GM19455 (cell line): ENCODE results near the gene HNRNPM.
A peak's percentile ranks its signal among the peaks of the same experiment; 100 is the strongest.
"Not testable (repeated sequence)": the region's sequence is repeated elsewhere in the genome, so short reads cannot be mapped to it uniquely, and the experiment has no call there.

ENCODE experiments used
- ATAC-seq: cut with Tn5 transposase; IDR thresholded peaks from one replicate; pipeline ENCODE4 v1.9.1; 2021; ENCODE audit not compliant: unreplicated experiment

The HNRNPM gene

DNA sequence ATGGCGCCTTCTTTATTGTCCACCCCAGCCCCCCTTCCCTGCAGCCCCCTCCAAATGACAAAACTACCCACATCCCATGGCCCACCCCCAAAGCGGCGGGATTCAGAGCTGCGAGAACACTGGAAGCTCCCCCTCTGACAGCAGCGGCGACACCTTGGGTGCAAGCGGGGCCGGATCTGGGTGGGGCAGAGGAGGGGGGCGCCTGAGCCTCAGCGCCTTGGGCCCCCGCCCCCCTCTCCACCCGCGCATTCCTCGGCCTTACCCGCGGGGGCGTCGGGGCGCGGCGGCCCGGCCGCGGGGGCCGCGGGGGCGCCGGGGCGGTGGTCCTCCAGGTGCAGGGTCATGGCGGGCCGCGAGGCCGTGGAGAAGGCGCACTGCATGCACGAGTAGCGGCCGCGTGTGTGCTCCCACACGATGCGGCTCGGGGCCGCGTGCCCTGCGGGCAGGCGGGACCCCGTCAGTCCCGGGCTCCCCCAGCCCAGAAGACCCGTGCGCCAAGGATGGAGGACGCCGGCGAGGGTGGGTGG is 65.9 kb downstream of the HNRNPM start:
- no peak for ATAC-seq

DNA sequence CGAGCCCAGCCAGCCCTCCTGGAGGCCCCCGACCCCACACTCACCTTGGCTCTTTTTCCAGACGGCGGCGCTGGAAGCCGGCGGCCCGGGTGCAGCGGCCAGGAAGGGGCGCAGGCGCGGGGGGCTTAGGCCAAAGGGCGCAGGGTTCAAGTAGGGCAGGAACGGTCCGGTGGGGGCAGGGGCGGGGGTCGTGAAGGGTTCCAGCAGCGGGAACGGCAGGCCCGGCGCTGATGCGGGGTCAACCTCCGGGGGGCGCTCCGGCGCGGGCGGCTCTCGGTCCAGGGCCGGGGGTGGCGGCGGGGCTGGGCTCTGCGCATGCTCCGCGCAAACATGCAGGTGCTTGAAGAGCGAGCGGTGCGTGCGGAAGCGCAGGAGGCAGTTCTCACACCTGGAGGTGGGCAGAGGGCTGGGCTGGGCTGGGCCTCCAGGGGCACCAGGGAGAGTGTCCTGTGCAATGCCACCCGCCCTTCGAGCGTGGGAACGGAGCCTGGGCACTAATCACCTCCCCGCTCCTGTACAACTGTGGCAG is 66.9 kb downstream of the HNRNPM start:
- ATAC-seq: no peak

GRCh38 chr19:8512115-8512967 is 67.6 kb downstream of the HNRNPM start:
- no peak for ATAC-seq

DNA sequence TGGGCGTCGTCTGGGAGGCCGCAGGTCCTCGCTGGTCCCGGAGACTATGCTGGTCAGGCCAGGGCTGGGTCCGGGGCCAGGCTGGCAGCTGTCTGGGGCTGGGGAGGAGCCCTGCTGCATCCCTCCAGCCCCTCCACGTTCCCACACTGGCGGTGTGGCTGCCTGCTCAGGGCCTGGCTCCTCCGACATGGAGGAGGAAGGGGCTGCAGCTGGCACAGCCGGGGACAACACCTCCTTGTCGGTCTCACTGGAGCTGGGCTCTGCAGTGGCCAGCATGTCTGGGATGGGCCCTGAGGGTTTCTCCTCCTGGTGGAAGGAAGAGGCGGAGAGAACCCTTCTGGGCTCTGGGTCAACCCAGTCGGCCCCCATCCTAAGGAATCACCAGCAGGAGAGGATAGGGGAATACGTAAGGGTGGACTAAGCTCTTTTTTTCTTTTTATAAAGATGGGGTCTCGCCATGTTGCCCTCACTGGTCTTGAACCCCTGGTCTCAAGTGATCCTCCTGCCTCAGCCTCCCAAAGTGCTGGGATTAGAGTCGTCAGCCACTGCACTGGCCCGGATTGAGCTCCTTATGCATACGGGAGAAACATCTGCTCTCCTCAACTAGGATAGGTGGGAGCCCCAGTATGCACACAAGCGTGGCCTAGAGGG is 68.4 kb downstream of the HNRNPM start:
- ATAC-seq: no peak

DNA sequence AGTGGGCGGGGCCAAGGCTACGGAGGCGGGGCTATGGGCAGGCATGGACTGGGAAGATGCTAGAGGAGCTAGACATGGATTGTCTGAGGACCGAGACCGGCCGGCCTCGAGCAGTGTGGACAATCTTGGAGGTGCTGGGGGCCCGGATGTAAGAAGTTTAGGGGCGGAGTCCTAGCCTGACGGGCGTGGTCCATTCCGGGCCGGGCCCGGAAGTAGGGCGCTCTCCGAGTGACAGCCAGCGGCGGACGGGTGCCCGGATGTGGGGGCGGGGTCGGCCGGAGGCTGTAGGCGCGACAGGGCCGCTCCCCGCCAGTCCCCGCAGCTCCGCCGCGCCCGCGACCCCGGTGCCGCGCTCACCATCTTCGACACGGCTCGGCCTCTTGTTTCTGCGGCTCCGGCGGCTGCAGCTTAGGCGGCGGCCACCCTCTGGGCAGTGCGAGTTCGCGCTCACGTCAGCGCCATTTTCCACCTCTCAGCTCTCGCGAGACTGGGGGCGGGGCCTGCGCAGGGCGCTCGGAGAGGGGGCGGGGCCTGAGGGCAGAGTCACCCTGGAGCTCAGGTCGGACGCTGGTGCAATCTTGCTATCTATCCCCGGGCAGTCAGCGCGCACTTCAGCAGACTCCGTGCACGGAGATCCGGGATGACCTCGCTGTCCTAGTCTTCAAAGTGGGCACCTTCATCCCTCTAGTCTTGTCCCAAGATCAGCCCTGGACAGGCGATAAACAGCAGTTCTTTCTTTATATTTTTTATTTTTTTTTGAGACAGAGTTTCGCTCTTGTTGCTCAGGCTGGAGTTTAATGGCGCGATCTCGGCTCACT is 69.1 kb downstream of the HNRNPM start, which contains the start of gene ZNF414:
Gene ZNF414, minus strand, starts transcription at position 481 of the 818 bp plus-strand sequence. Its CDS starts 121 bp downstream, at position 360.
- ATAC-seq: peak; percentile 89

- ATAC-seq: not testable (repeated sequence)
Measured at GRCh38 chr19:8514505-8515009, 69.8 kb downstream of the HNRNPM start.

DNA sequence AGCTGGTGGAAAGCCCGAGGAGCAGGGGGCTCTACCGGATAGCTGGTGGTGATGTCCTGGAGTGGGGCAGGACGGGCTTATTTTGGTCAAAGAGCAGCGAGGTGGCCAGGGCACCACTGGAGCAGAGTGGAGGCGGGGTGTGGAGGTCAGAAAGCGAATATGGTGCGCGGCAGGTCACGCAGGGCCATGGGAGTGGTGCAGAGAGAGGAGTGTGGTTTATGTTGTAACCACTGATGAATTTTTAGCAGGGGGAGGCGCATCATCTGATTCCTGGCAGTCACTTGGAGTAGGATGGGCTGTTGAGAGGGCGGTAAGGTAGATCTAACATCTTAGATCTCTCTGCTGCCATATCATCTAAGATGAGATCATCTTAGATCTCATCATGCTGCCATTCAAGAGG is 70.5 kb downstream of the HNRNPM start:
- ATAC-seq: no peak

GRCh38 chr19:8517551-8518442 is 73.0 kb downstream of the HNRNPM start:
- ATAC-seq: no peak

DNA sequence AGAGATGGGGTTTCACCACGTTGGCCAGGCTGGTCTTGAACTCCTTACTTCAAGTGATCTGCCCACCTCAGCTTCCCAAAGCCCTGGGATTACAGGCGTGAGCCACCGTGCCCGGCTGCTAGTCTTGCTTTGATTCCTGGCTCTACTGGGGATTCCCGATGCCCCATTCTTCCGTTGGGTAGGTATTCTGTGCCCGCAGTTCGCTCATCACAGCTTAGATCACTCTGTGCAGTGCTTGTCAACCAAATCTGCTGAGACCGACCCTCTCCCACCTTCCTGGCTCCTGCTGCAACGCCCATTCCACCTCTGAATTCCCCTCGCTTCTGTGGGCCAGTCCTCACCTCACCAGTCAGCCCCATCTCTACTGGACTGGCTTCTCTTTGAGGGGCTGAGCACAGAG is 73.8 kb downstream of the HNRNPM start:
- ATAC-seq: no peak

DNA sequence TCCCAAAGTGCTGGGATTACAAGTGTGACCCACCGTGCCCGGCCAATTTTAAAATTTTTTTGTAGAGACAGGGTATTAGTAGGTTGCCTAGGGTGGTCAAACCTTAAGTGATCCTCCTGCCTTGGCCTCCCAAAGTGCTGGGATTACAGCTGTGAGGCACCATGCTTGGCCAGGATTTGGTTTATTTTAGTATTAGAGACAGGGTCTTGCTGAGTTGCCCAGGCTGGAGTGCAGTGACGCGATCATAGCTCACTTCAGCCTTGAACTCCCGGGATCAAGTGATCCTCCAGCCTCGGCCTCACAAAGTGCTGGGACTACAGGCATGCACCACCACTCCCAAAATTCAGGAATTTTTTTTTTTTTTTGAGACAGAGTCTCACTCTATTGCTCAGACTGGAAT is 74.6 kb downstream of the HNRNPM start:
- no peak for ATAC-seq

DNA sequence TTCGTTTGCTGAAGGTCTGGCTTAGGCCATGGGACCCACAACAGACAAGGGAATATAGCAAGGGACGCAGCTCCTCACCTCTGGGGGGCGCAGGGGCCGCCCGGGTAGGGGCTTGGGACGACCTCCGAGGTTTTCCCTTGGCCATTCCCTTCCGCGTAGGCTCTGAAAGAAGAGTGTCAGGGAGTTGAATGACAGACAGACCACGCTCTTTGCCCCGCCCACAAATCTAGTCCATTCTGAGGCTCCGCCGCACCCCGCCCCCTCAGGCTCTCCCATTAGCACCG is 80.6 kb downstream of the HNRNPM start:
- ATAC-seq: no peak

DNA sequence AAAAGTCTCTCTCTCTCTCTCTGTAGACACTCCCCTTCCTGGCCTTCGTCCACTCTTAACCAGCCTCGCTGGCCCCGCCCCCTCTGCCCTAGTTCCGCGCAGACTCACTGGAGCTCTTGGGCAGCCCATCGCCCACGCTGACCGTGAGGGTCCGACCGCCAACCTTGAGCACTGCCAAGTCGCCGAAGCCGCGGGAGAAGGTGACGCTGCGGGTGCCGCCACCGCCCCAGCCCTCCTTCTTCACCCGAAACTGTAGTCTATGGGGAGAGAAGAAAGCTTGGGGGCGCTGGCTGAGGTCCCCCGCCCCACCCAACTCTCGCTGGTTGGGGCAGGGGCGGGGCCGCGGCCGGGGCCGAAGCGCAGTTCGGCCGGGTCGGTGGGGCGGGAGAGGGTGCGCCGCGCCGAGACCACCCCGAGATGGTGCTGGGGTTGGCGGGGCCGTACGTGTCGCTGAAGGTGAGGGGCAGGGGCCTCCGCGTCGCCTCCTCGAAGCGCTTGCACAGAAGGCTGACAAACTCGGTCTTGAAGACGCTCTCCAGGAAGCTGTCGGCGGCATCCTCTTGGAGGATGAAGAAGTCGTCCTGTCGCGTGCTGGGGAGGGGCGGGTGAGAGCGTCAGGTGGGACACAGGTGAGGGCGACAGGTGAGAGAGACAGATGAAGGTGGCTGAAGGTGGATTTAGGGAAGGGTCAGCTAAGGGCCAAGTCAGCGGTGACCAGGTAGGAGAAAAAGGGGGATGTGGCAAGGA is 81.7 kb downstream of the HNRNPM start:
- no peak for ATAC-seq

GRCh38 chr19:8528500-8528899 is 83.7 kb downstream of the HNRNPM start:
- no peak for ATAC-seq

DNA sequence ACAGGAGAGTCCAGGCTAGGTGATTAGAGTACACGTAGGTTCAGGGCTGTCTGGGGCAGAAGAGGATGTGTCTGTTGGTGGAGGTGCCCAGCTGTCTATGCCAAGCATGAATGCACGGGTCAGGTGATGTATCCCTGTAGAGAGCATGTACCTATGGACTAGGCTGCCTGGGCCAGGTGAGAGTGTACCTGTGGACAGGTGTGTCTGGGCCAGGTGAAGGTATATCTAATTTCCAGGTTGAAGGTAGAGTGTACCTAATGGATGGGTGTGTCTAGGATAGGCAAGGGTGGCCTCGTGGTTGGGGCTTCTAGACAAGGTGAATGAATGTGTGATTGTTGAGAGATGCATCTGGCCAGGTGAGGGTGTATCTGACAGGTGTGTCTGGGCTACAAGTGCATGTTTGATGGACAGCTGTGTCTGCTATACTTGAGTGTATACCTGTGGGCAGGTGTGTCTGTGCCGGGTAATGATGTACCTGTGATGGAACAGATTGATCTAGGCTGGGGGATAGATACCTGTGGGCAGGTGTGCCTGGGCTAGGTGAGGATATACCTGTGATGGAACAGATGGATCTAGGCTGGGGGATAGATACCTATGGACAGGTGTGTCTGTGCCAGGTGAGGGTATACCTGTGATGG is 84.7 kb downstream of the HNRNPM start:
- ATAC-seq: no peak

DNA sequence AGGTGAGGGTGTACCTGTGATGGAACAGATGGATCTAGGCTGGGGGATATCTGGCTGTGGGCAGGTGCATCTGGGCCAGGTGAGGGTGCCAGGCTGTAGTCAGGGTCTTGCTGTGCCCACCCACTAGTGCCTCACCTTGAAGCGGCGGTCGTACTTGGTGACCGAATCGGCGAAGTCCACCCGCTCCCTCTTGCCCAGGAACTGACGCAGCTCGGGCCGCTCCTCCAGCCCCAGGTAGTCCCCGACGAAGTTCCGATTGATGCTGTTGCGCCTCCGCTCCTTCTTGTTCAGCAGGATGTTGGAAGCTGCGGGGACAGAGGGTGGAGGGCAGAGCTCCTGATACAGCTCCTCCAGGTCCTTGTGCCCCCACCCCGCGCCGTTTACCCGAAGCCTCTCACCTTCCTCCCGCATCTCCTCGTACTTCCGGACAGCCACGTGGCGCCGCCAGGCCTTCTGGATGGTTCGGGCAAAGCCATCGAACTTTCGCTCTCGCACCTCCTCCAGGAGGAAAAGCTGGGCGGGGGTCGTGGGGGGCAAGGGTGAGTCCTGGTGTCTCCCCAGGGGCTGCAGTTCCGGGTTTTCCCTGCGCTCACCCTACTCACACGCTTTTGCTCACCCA is 85.4 kb downstream of the HNRNPM start:
- ATAC-seq: no peak

DNA sequence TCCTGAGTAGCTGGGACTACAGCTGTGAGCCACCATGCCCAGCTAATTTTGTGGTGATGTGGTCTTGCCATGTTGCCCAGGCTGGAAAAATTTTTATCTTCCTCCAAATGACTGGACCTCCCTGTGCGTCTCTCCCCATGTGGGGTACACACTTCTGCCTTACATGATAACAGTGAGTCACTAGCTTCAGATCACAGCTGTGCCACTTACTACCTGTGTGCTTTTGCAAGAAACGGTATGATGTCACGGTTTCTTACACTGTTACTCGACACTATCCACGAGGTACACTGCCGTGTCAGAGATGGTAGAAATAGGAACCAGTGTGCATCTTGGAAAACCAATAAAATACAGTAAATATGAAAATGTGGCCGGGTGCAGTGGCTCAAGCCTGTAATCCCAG is 86.7 kb downstream of the HNRNPM start:
- ATAC-seq: no peak

DNA sequence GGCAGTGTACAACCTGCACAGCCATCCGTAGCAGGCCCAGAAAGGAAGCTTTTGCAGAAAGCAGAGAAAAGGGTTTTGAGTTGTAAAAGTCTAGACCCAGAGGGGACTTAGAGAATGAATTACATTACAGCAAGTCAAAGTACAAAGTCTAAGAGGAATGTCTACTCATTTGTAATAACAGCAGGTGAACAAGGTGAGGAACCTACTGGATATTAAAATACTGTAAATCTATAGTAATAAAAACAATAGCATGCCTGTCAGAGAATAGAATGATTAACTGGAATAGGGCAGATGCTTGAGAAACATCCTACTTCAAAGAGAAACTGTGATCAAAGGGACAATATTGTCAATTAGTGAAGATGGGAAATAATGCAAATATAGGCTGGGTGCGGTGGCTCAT is 87.5 kb downstream of the HNRNPM start:
- ATAC-seq: no peak

GRCh38 chr19:8536282-8536681 is 91.5 kb downstream of the HNRNPM start:
- ATAC-seq: no peak
